Caco-2 (cell line): Measurements from ENCODE around the gene CDC42BPB. TPM values are rescaled to one million over a fixed set of nuclear protein-coding genes. Genes with fewer than 3 reads are reported as not detected.

Source experiments
- BruUV-seq: library from RNA; stranded (reverse); fragments of 400-500 nt; replicated peaks from 2 replicates; lab custom pipeline; 2021; lab: Mats Ljungman, UMichigan
- CTCF ChIA-PET: fragments of 300-600 bp; sonication (Branson Sonifier 250); formaldehyde crosslinking; loops from one replicate; lab custom pipeline; 2022; ENCODE audit warnings: antibody characterized with exemption; lab: Charles Lee
- POLR2A ChIA-PET: fragments of 300-600 bp; sonication (Branson Sonifier 250); formaldehyde crosslinking; loops from one replicate; lab custom pipeline; 2022; ENCODE audit warnings: antibody characterized with exemption; lab: Charles Lee
- DNase-seq, 2 experiments: peaks; one replicate each; pipeline versions ENCODE4 v3.0.0 to v3.0.0-alpha.2; 2020 to 2022
- H3K27me3 ChIP-seq: replicated peaks from 2 replicates; pipeline ENCODE4 v1.6.0; 2011; ENCODE audit warnings: low read length; ENCODE audit not compliant: control insufficient read depth, insufficient read depth
- H3K36me3 ChIP-seq: 2 replicates; pipeline ENCODE4 v1.5.1; 2011; ENCODE audit warnings: low read length; ENCODE audit not compliant: control insufficient read depth, insufficient read depth
- H3K4me1 ChIP-seq: fragments of 250-450 bp; sonication (Bioruptor Pico); 2 replicates; pipeline ENCODE4 v1.5.1; 2020; ENCODE audit warnings: mild to moderate bottlenecking
- H3K4me3 ChIP-seq: 2 replicates; pipeline ENCODE4 v1.5.1; 2011; ENCODE audit warnings: low read depth, mild to moderate bottlenecking, control low read depth, low read length
- H3K9me3 ChIP-seq: fragments of 250-450 bp; sonication (Bioruptor Pico); 2 replicates; pipeline ENCODE4 v1.5.1; 2020; ENCODE audit warnings: mild to moderate bottlenecking, moderate library complexity
- H3K27ac Mint-ChIP-seq: one replicate; pipeline ENCODE4 v1.8.0; 2022; ENCODE audit warnings: mixed read lengths; ENCODE audit not compliant: unreplicated experiment
- H3K27me3 Mint-ChIP-seq: one replicate; pipeline ENCODE4 v1.8.0; 2022; ENCODE audit warnings: mixed read lengths; ENCODE audit not compliant: insufficient read depth, unreplicated experiment
- H3K36me3 Mint-ChIP-seq: one replicate; pipeline ENCODE4 v1.8.0; 2022; ENCODE audit warnings: mild to moderate bottlenecking, mixed read lengths; ENCODE audit not compliant: insufficient read depth, unreplicated experiment
- H3K4me1 Mint-ChIP-seq: one replicate; pipeline ENCODE4 v1.8.0; 2022; ENCODE audit warnings: low read depth, mixed read lengths; ENCODE audit not compliant: unreplicated experiment
- H3K4me3 Mint-ChIP-seq: one replicate; pipeline ENCODE4 v1.8.0; 2022; ENCODE audit warnings: mild to moderate bottlenecking, moderate library complexity, mixed read lengths; ENCODE audit not compliant: unreplicated experiment
- H3K9me3 Mint-ChIP-seq: one replicate; pipeline ENCODE4 v1.8.0; 2022; ENCODE audit warnings: mixed read lengths; ENCODE audit not compliant: unreplicated experiment
- intact Hi-C: fragments of 100-400 bp; cut with micrococcal nuclease; formaldehyde crosslinking; loops from one replicate; pipeline ENCODE4 v1.10.0; 2022; ENCODE audit not compliant: unreplicated experiment
- total RNA-seq: library from RNA; stranded (reverse); gene quantifications from 2 replicates; pipeline ENCODE4 v1.2.3, GENCODE V29; 2022
- TF ChIP-seq, protein P1 (sequence below), 2 experiments: fragments of 200-600 bp in 1 of 2; IDR thresholded peaks; 1 replicate in 1 of 2; 2 replicates in 1 of 2; pipeline versions ENCODE4 v1.5.1 to v1.8.0; 2011 to 2022; ENCODE audit warnings: antibody characterized with exemption in 1 of 2, control low read depth in 1 of 2, inconsistent platforms in 1 of 2, low read depth in 1 of 2, low read length in 1 of 2, mild to moderate bottlenecking in 1 of 2, moderate library complexity in 1 of 2; ENCODE audit not compliant: insufficient read depth in 1 of 2, severe bottlenecking in 1 of 2, unreplicated experiment in 1 of 2

CDC42BPB gene
- total RNA-seq, 1 experiment from 2014 or later = 55.1 TPM

DNA sequence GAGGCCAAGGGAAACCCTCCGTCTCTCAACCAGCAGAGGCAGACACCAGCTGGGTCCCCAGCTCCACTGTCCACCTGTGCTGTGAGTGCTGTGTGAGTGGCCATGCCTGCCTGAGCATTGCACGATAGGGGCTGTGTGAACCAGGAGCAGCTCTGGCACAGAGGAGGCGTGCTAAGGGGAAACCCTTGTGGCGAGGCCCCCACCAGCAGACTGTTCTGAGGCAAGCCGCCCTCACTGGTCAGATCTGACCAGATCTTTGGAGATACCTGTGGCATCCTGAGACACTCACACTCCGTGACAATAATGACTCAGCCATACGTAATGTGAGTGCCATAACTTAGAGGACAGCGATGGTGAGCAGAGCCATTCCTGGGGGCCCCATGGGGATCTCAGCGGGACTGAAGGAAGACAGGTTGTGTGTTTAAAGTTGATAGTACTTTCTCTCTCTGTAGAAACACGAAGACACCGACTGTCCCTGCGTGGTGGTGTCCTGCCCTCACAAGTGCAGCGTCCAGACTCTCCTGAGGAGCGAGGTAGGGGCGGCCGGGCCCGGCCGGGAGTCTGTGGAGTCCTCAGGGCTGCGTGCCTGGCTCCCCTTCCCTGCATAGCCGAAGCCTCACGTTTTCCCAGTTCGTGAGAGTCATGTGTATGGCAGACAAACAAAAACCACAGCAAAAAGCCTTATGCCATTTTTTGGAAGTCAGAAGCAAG lies 171.5 kb downstream of the CDC42BPB start:
- Histone ChIP-seq H3K4me1 (no peaks in the 10 kb centered on the region; the same call in 1 of the 2 replicates), H3K4me3 (no peak overlapping the region), H3K36me3 (no peaks in the 10 kb centered on the region; the same call in 1 of the 2 replicates), H3K9me3 (no peaks in the 10 kb centered on the region), H3K27me3 (no peaks in the 10 kb centered on the region)
- TF ChIP-seq, protein P1, sequence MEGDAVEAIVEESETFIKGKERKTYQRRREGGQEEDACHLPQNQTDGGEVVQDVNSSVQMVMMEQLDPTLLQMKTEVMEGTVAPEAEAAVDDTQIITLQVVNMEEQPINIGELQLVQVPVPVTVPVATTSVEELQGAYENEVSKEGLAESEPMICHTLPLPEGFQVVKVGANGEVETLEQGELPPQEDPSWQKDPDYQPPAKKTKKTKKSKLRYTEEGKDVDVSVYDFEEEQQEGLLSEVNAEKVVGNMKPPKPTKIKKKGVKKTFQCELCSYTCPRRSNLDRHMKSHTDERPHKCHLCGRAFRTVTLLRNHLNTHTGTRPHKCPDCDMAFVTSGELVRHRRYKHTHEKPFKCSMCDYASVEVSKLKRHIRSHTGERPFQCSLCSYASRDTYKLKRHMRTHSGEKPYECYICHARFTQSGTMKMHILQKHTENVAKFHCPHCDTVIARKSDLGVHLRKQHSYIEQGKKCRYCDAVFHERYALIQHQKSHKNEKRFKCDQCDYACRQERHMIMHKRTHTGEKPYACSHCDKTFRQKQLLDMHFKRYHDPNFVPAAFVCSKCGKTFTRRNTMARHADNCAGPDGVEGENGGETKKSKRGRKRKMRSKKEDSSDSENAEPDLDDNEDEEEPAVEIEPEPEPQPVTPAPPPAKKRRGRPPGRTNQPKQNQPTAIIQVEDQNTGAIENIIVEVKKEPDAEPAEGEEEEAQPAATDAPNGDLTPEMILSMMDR (IDR thresholded peaks at IDR 0.05; ENCODE audit: insufficient read depth in 1 of 2, low read depth in 1 of 2, low read length in 1 of 2, severe bottlenecking in 1 of 2, unreplicated experiment in 1 of 2) = no peak
- Mint-ChIP-seq H3K4me3 (no peak overlapping the region), H3K36me3 (peaks cover 11% of the 10 kb centered on the region), H3K27me3 (no peaks in the 10 kb centered on the region), H3K4me1 (no peaks in the 10 kb centered on the region), H3K27ac (no peak overlapping the region), H3K9me3 (no peaks in the 10 kb centered on the region)
- ChIA-PET POLR2A (interaction anchor here (0.7 kb wide), 1 partner anchor 42 kb away, joined by 3 read pairs; no protein-coding TSS in a partner anchor), CTCF (interaction anchor here (1.0 kb wide), 1 partner anchor 12 kb away, joined by 3 read pairs; no protein-coding TSS in a partner anchor)
- no peak for DNase-seq
- intact Hi-C loops = no loop called here
- BruUV-seq = no TSS peak

DNA sequence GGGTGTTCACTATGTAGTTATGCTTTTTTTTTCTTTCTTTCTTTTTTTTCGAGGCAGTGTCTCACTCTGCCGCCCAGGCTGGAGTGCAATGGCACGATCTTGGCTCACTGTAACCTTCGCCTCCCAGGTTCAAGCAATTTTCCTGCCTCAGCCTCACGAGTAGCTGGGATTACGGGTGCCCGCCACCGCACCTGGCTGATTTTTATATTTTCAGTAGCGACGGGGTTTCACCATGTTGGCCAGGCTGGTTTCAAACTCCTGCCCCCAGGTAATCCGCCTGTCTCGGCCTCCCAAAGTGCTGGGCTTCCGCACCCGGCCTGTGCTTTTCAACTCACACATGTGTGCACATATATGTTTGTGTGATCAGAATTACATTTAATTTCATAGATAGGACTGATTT lies 173.8 kb downstream of the CDC42BPB start:
- Mint-ChIP-seq H3K9me3 (no peaks in the 10 kb centered on the region), H3K27me3 (no peaks in the 10 kb centered on the region), H3K4me3 (no peak overlapping the region), H3K36me3 (peaks cover 6% of the 10 kb centered on the region), H3K27ac (no peak overlapping the region), H3K4me1 (no peaks in the 10 kb centered on the region)
- Histone ChIP-seq H3K27me3 (no peaks in the 10 kb centered on the region), H3K9me3 (no peaks in the 10 kb centered on the region), H3K4me1 (peaks cover 8% of the 10 kb centered on the region), H3K36me3 (no peaks in the 10 kb centered on the region; the same call in 1 of the 2 replicates), H3K4me3 (no peak overlapping the region)
- ChIA-PET CTCF (no interaction called here), POLR2A (no interaction called here)
- intact Hi-C loops = no loop called here
- TF ChIP-seq, protein P1 (IDR thresholded peaks at IDR 0.05; ENCODE audit: insufficient read depth in 1 of 2, low read depth in 1 of 2, low read length in 1 of 2, severe bottlenecking in 1 of 2, unreplicated experiment in 1 of 2) = no peak
- no peak for DNase-seq
- BruUV-seq = no TSS peak

DNA sequence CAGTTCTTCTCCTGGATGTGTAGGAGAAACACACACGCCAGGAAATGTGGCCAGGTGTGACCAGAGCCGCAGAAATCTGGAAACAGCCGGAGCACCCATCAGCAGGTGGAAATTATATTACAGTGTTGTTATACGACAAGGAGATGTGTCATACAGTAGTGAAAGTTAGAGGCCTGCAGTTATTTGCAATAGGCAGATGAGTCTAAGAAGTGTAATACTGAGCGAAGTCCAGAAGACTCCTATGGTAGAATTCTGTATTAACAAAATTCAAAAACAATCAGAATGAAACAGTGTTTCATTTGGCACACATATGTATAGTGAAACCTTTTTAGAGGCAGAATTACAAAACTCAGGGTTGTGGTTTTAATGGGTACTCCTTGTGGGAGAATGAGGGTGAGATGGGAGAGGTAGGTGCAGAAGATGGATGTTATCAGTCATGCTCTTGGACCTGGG lies 174.2 kb downstream of the CDC42BPB start:
- H3K4me3 Mint-ChIP-seq = no peak overlapping the region
- no peaks in the 10 kb centered on the region for H3K27me3 Mint-ChIP-seq
- Histone ChIP-seq H3K4me1 (peaks cover 9% of the 10 kb centered on the region), H3K9me3 (no peaks in the 10 kb centered on the region), H3K27me3 (no peaks in the 10 kb centered on the region), H3K36me3 (no peaks in the 10 kb centered on the region; the same call in 1 of the 2 replicates), H3K4me3 (no peak overlapping the region)
- TF ChIP-seq, protein P1 (IDR thresholded peaks at IDR 0.05; ENCODE audit: insufficient read depth in 1 of 2, low read depth in 1 of 2, low read length in 1 of 2, severe bottlenecking in 1 of 2, unreplicated experiment in 1 of 2) = no peak
- DNase-seq = no peak
- peaks cover 6% of the 10 kb centered on the region for H3K36me3 Mint-ChIP-seq
- H3K4me1 Mint-ChIP-seq = no peaks in the 10 kb centered on the region
- CTCF ChIA-PET = no interaction called here
- POLR2A ChIA-PET = no interaction called here
- no peak overlapping the region for H3K27ac Mint-ChIP-seq
- no peaks in the 10 kb centered on the region for H3K9me3 Mint-ChIP-seq
- intact Hi-C loops = no loop called here
- no TSS peak for BruUV-seq

Other genes starting within 250 kb of the CDC42BPB start
- 70.7 TPM in 2 replicates for gene AMN, start 134.9 kb downstream of the CDC42BPB start, total RNA-seq
- not detected in 2 replicates for gene LBHD2, start 26.7 kb upstream of the CDC42BPB start, total RNA-seq
- gene EXOC3L4, start 37.2 kb upstream of the CDC42BPB start, total RNA-seq = 6.3 and 6.7 TPM in 2 replicates
- gene TNFAIP2, start 65.9 kb upstream of the CDC42BPB start, total RNA-seq = 7.9 and 8.1 TPM in 2 replicates